Liver (tissue), 3 donors: ENCODE measurements around the gene NAPSA.

Source experiments
- ATF3 ChIP-seq: IDR thresholded peaks from 2 replicates; pipeline ENCODE4 v1.6.1; 2016; ENCODE audit warnings: antibody characterized with exemption
- CTCF ChIP-seq: fragments of 150-350 bp; IDR thresholded peaks from 2 replicates; pipeline ENCODE4 v1.5.1; 2017; ENCODE audit warnings: improper control_type of control experiment, low read depth, low read length; ENCODE audit not compliant: missing input control
- JUND ChIP-seq, 2 donors: IDR thresholded peaks; 2 replicates each; pipeline ENCODE4 v1.6.1; 2016; ENCODE audit warnings: antibody characterized with exemption in 2 of 2
- RAD21 ChIP-seq, 2 donors: IDR thresholded peaks; 2 replicates each; pipeline ENCODE4 v1.6.1; 2016; ENCODE audit warnings: antibody characterized with exemption in 2 of 2, mild to moderate bottlenecking in 2 of 2
- REST ChIP-seq: IDR thresholded peaks from 2 replicates; pipeline ENCODE4 v1.6.1; 2016; ENCODE audit warnings: antibody characterized with exemption, mild to moderate bottlenecking
- RXRA ChIP-seq, 2 donors: IDR thresholded peaks; 2 replicates each; pipeline ENCODE4 v1.6.1; 2017 to 2018; ENCODE audit warnings: antibody characterized with exemption in 2 of 2, mild to moderate bottlenecking in 1 of 2
- TAF1 ChIP-seq: conservative IDR thresholded peaks from 2 replicates; pipeline ENCODE4 v1.6.1; 2016; ENCODE audit warnings: antibody characterized with exemption, mild to moderate bottlenecking
- ZBTB33 ChIP-seq: IDR thresholded peaks from 2 replicates; pipeline ENCODE4 v1.6.1; 2016; ENCODE audit warnings: antibody characterized with exemption
- donor health status: healthy.
- donor health status: healthy.

GRCh38 chr19:50324331-50324730 lies 41.1 kb downstream of the NAPSA start:
- no peak for TF ChIP-seq CTCF
- no peak for TF ChIP-seq REST
- no peak for TF ChIP-seq ATF3
- no peak for TF ChIP-seq ZBTB33
- TF ChIP-seq RAD21 (IDR thresholded peaks at IDR 0.05) = no peak
- no peak for TF ChIP-seq TAF1
- no peak for TF ChIP-seq JUND (IDR thresholded peaks at IDR 0.05)
- TF ChIP-seq RXRA (IDR thresholded peaks at IDR 0.05) = no peak
